Coronary artery (tissue), 2 donors: ENCODE measurements around the gene ATG4D.

Source experiments
- DNase-seq: peaks from one replicate; pipeline ENCODE4 v3.0.0-alpha.2; 2017; ENCODE audit warnings: low spot score
- H3K27ac ChIP-seq, 2 donors: fragments of 200-600 bp; sonication (generic); one replicate each; pipeline ENCODE4 v1.5.1; 2016 to 2019
- H3K4me3 ChIP-seq: fragments of 200-600 bp; sonication (generic); 2 replicates; pipeline ENCODE4 v1.5.1; 2016; ENCODE audit warnings: mild to moderate bottlenecking, moderate library complexity
- CTCF ChIP-seq: fragments of 200-600 bp; sonication (generic); IDR thresholded peaks from one replicate; pipeline ENCODE4 v1.5.1; 2019; ENCODE audit warnings: antibody characterized with exemption

The ATG4D gene

GRCh38 chr19:10543420-10544241 lies at the start of gene ATG4D:
TSS of gene ATG4D (plus strand) at chr19:10543904. CDS start at chr19:10544091, 187 bp downstream.
- DNase-seq: no peak
- no peak for TF ChIP-seq CTCF
- Histone ChIP-seq H3K4me3 (peak within 1 kb of the TSS; percentile 89), H3K27ac (peak within 1 kb of the TSS; percentile 91 to 95)

GRCh38 chr19:10497371-10497770 lies 46.3 kb upstream of the ATG4D start:
- H3K4me3 ChIP-seq: no peak overlapping the region
- no peak overlapping the region for H3K27ac ChIP-seq
- no peak for DNase-seq
- no peak for TF ChIP-seq CTCF

DNA sequence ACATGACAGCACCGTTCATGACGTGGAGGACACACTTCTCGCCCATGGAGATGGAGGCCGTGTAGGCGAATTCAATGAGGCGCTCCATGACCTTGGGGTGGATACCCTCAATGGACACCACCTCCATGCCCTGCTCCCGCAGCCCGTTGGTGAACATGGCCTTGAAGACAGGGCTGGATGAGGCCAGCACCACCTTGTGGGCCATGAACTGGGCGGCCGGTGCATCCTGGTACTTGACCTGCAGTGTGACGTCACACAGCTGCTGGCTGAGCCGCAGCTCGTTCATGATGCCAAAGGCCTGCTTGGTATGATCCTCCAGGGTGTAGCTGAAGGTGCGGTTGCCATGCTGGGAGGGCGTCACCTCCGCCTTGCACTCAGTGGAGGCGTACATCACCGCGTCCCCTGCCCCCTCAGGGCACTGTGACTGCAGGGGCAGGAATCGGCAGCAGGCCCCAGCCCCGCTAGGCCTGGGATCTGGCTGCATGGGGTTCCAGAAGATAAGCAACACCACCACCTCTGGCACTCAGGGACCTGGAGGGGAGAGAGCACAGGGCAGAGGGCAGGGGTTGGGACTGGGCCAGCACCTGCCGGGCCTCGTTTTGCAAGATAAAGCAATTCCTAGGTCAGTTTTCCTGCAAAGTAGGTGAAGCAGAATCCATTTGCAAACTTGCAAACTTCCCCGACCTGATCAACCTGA lies 44.0 kb upstream of the ATG4D start:
- Histone ChIP-seq H3K4me3 (no peak overlapping the region), H3K27ac (no peak overlapping the region)
- DNase-seq: no peak
- no peak for TF ChIP-seq CTCF

- H3K27ac ChIP-seq: no peak overlapping the region
- no peak for TF ChIP-seq CTCF
- no peak for DNase-seq
- H3K4me3 ChIP-seq: no peak overlapping the region
Measured at GRCh38 chr19:10500247-10500592, 43.5 kb upstream of the ATG4D start.

GRCh38 chr19:10501971-10502523 lies 41.7 kb upstream of the ATG4D start:
- Histone ChIP-seq H3K4me3 (peak overlapping the region; percentile 95), H3K27ac (peak overlapping the region; percentile 94 to 97)
- peak; percentile 82 for DNase-seq
- no peak for TF ChIP-seq CTCF

DNA sequence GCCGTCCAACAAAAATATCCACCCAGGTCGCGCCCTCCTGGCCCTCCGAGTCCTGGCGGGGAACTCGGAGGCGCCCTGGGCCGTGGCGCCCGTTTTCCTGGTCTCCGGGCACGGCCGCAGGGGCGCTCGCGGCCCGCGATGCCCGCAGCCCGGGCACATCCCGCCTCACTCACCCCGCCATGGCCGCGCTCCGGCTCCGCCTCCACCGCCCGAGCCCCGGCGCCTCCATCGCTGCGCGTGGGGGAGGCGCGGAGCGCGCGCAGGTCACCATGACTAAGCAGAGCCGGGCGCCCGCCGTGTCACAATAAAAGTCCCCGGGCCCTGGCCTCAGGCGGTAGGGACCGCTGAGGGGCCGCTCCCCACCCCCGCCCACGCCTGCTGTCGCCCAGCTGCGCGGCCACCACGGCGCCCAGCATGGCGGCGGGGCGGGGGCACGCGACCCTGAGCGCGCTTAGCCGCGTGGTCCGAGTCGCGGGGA lies 41.1 kb upstream of the ATG4D start:
- H3K4me3 ChIP-seq: peak overlapping the region; percentile 95
- no peak for TF ChIP-seq CTCF
- peak; percentile 95 for DNase-seq
- H3K27ac ChIP-seq: peak overlapping the region; percentile 94 to 97
